GM12878 (cell line): Measurements from ENCODE around the gene SMARCC2. TPM values are rescaled to one million over a fixed set of nuclear protein-coding genes. Genes with fewer than 3 reads are reported as not detected.

Experiments
- ATAC-seq: fragments of 200-7000 bp; cut with Tn5 transposase; 3 replicates; pipeline ENCODE4 v1.9.1; 2020; ENCODE audit warnings: mild to moderate bottlenecking, moderate library complexity
- BruUV-seq: library from RNA; stranded (reverse); fragments of 400-500 nt; replicated peaks from 2 replicates; lab custom pipeline; 2021; lab: Mats Ljungman, UMichigan
- CTCF ChIA-PET: fragments of 300-600 bp; sonication (Branson Sonifier 250); formaldehyde crosslinking; extraction: SDS; loops from one replicate; lab custom pipeline; 2021; ENCODE audit warnings: inconsistent platforms; lab: Yijun Ruan, JAX
- POLR2A ChIA-PET: fragments of 350-600 bp; formaldehyde crosslinking; extraction: SDS; loops from one replicate; lab custom pipeline; 2021; ENCODE audit warnings: inconsistent platforms; lab: Charles Lee
- RAD21 ChIA-PET: fragments of 300-600 bp; sonication (Branson Sonifier 250); formaldehyde crosslinking; loops from one replicate; lab custom pipeline; 2023; ENCODE audit warnings: antibody characterized with exemption; ENCODE audit not compliant: unreplicated experiment; lab: Charles Lee
- SMC1A ChIA-PET: fragments of 300-600 bp; sonication (Branson Sonifier 250); formaldehyde crosslinking; loops from one replicate; lab custom pipeline; 2023; ENCODE audit not compliant: unreplicated experiment, uncharacterized antibody; lab: Charles Lee
- DNase-seq: peaks from one replicate; pipeline ENCODE4 v3.0.0-alpha.2; 2011; ENCODE audit warnings: low read depth, low spot score
- FAIRE-seq: peaks from 3 replicates; lab custom pipeline; 2011; peaks lifted over from hg19 to GRCh38; lab: Jason Lieb, UNC
- H2AFZ ChIP-seq: 2 replicates; pipeline ENCODE4 v1.6.0; 2011; ENCODE audit warnings: low read depth, low read length, control low read depth; ENCODE audit not compliant: control insufficient read depth
- H3K27ac ChIP-seq: 2 replicates; pipeline ENCODE4 v1.5.1; 2011; ENCODE audit warnings: control low read depth; ENCODE audit not compliant: control insufficient read depth, insufficient read depth
- H3K27me3 ChIP-seq, 2 experiments: replicated peaks in 1 of 2; 2 replicates each; pipeline versions ENCODE4 v1.6.0 to v1.6.1; 2011; ENCODE audit warnings: low read length in 1 of 2; ENCODE audit not compliant: control insufficient read depth in 2 of 2, insufficient read depth in 2 of 2
- H3K36me3 ChIP-seq, 2 experiments: 2 replicates each; pipeline ENCODE4 v1.5.1; 2011; ENCODE audit warnings: low read length in 1 of 2; ENCODE audit not compliant: control insufficient read depth in 2 of 2, insufficient read depth in 2 of 2
- H3K4me1 ChIP-seq: 2 replicates; pipeline ENCODE4 v1.6.1; 2011; ENCODE audit warnings: mild to moderate bottlenecking, low read length, moderate library complexity, mixed read lengths; ENCODE audit not compliant: control insufficient read depth, insufficient read depth
- H3K4me2 ChIP-seq: 2 replicates; pipeline ENCODE4 v1.6.0; 2011; ENCODE audit warnings: control low read depth; ENCODE audit not compliant: control insufficient read depth, insufficient read depth
- H3K4me3 ChIP-seq: fragments of 200-600 bp; sonication (generic); 2 replicates; pipeline ENCODE4 v1.5.1; 2016
- H3K79me2 ChIP-seq: 2 replicates; pipeline ENCODE4 v1.6.0; 2011; ENCODE audit warnings: low read length; ENCODE audit not compliant: control insufficient read depth, insufficient read depth
- H3K9ac ChIP-seq: 2 replicates; pipeline ENCODE4 v1.8.0; 2011; ENCODE audit warnings: low read length, control low read depth, mixed read lengths; ENCODE audit not compliant: control insufficient read depth, insufficient read depth
- H3K9me3 ChIP-seq: replicated peaks from 3 replicates; pipeline ENCODE4 v1.5.1; 2011; ENCODE audit warnings: mild to moderate bottlenecking, low read length; ENCODE audit not compliant: control insufficient read depth, insufficient read depth
- H4K20me1 ChIP-seq: 2 replicates; pipeline ENCODE4 v1.6.0; 2011; ENCODE audit not compliant: control insufficient read depth, insufficient read depth
- ATF7 ChIP-seq: fragments of 450-650 bp; IDR thresholded peaks from 2 replicates; pipeline ENCODE4 v1.6.1; 2016; ENCODE audit warnings: low read depth, mild to moderate bottlenecking
- CHD2 ChIP-seq: IDR thresholded peaks from 2 replicates; pipeline ENCODE4 v1.6.1; 2011; ENCODE audit warnings: low read depth, low read length, improper control_type of control experiment, borderline replicate concordance
- CHD4 ChIP-seq: fragments of 200-600 bp; sonication (generic); IDR thresholded peaks from 2 replicates; pipeline ENCODE4 v1.6.1; 2016; ENCODE audit warnings: mild to moderate bottlenecking
- ESRRA ChIP-seq: IDR thresholded peaks from 2 replicates; pipeline ENCODE4 v1.6.1; 2012; ENCODE audit warnings: mild to moderate bottlenecking, low read length, improper control_type of control experiment
- ETV6 ChIP-seq, 2 experiments: fragments of 450-650 bp in 1 of 2; IDR thresholded peaks in 1 of 2; conservative IDR thresholded peaks in 1 of 2; 2 replicates each; pipeline ENCODE4 v1.6.1; 2014; ENCODE audit warnings: antibody characterized with exemption in 1 of 2, borderline replicate concordance in 1 of 2, low read depth in 1 of 2, mild to moderate bottlenecking in 1 of 2, moderate library complexity in 1 of 2
- HDGF ChIP-seq: fragments of 450-650 bp; IDR thresholded peaks from 2 replicates; pipeline ENCODE4 v1.6.1; 2016; ENCODE audit warnings: antibody characterized with exemption
- JUND ChIP-seq: IDR thresholded peaks from 2 replicates; pipeline ENCODE4 v1.6.1; 2012; ENCODE audit warnings: low read depth, mild to moderate bottlenecking, low read length, improper control_type of control experiment, moderate library complexity
- KAT2A ChIP-seq: conservative IDR thresholded peaks from 2 replicates; pipeline ENCODE4 v1.6.1; 2011; ENCODE audit warnings: low read depth, low read length; ENCODE audit not compliant: control insufficient read depth
- MLLT1 ChIP-seq: fragments of 450-650 bp; IDR thresholded peaks from 2 replicates; pipeline ENCODE4 v1.6.1; 2016; ENCODE audit warnings: mild to moderate bottlenecking
- NBN ChIP-seq: fragments of 450-650 bp; IDR thresholded peaks from 2 replicates; pipeline ENCODE4 v1.6.1; 2016
- NFYA ChIP-seq: IDR thresholded peaks from 2 replicates; pipeline ENCODE4 v1.6.1; 2011; ENCODE audit warnings: low read depth, mild to moderate bottlenecking, low read length, improper control_type of control experiment, borderline replicate concordance
- RELA ChIP-seq: fragments of 450-650 bp; IDR thresholded peaks from 2 replicates; pipeline ENCODE4 v1.8.0; 2014; ENCODE audit warnings: borderline replicate concordance; ENCODE audit not compliant: partially characterized antibody
- SMC3 ChIP-seq: IDR thresholded peaks from 2 replicates; pipeline ENCODE4 v1.6.1; 2011; ENCODE audit warnings: low read length, improper control_type of control experiment, borderline replicate concordance
- SUZ12 ChIP-seq: fragments of 200-600 bp; sonication (generic); IDR thresholded peaks from one replicate; pipeline ENCODE4 v1.6.1; 2018; ENCODE audit warnings: antibody characterized with exemption, mild to moderate bottlenecking; ENCODE audit not compliant: unreplicated experiment
- TCF3 ChIP-seq: IDR thresholded peaks from 2 replicates; pipeline ENCODE4 v1.6.1; 2012; ENCODE audit warnings: low read depth, mild to moderate bottlenecking, low read length, borderline replicate concordance; ENCODE audit not compliant: insufficient read depth
- WRNIP1 ChIP-seq: IDR thresholded peaks from 2 replicates; pipeline ENCODE4 v1.6.1; 2011; ENCODE audit warnings: low read depth, low read length, improper control_type of control experiment, borderline replicate concordance
- WGBS: methylation state at CpG from one replicate; pipeline ENCODE4 v1.1.6; 2016; ENCODE audit warnings: low lambda C conversion rate; ENCODE audit not compliant: insufficient replicate concordance, insufficient coverage; ENCODE audit errors: missing lambda C conversion rate; 5-methylcytosine and 5-hydroxymethylcytosine counted together
- in situ Hi-C: fragments of 300-500 bp; cut with MboI; formaldehyde crosslinking; loops from 9 replicates; pipeline ENCODE4 v1.14.3; 2018; ENCODE audit warnings: mixed read lengths
- intact Hi-C: fragments of 100-400 bp; cut with micrococcal nuclease; formaldehyde crosslinking; loops from one replicate; pipeline ENCODE4 v1.14.2; 2022; ENCODE audit not compliant: unreplicated experiment
- polyA plus RNA-seq, 11 experiments: library from polyadenylated mRNA; depleted of rRNA in 4 of 11; unstranded in 6 of 11; stranded (reverse) in 5 of 11; fragments of >200 nt; fragmentation: Nextera tagmentation in 4 of 11; fragmentation: Illumina TruSeq in 1 of 11; extraction: Ambion mirVana in 4 of 11; extraction: Trizol in 1 of 11; gene quantifications; 1 replicate in 1 of 11; 2 replicates in 10 of 11; pipeline versions ENCODE4 v1.2.1 to v1.2.3, GENCODE V29; 2011 to 2016; ENCODE audit warnings: inconsistent platforms in 2 of 11, missing spikeins in 2 of 11, low read depth in 1 of 11
- total RNA-seq, 4 experiments: library from RNA; depleted of rRNA in 3 of 4; stranded (reverse); fragments of >200 nt in 3 of 4; fragmentation: Illumina TruSeq in 1 of 4; extraction: Trizol in 1 of 4; gene quantifications; 2 replicates each; pipeline versions ENCODE4 v1.2.1 to v1.2.3, GENCODE V29; 2013 to 2021
- TF ChIP-seq, protein P1 (sequence below): fragments of 450-650 bp; IDR thresholded peaks from 2 replicates; pipeline ENCODE4 v1.6.1; 2014; ENCODE audit warnings: mild to moderate bottlenecking
- TF ChIP-seq, protein P2 (sequence below): fragments of 450-650 bp; IDR thresholded peaks from 2 replicates; pipeline ENCODE4 v1.6.1; 2017; ENCODE audit warnings: mild to moderate bottlenecking, moderate library complexity

The SMARCC2 gene
- total and polyA plus RNA-seq, 10 of the 15 experiments (the other 5 are each of a cell fraction or from before 2014, with no cell fraction given), result 13.6 to 71.2 (median 42.3) TPM

- TF ChIP-seq WRNIP1 (no peak), ATF7 (no peak), CHD2 (no peak), JUND (no peak)
- TF ChIP-seq, protein P1, sequence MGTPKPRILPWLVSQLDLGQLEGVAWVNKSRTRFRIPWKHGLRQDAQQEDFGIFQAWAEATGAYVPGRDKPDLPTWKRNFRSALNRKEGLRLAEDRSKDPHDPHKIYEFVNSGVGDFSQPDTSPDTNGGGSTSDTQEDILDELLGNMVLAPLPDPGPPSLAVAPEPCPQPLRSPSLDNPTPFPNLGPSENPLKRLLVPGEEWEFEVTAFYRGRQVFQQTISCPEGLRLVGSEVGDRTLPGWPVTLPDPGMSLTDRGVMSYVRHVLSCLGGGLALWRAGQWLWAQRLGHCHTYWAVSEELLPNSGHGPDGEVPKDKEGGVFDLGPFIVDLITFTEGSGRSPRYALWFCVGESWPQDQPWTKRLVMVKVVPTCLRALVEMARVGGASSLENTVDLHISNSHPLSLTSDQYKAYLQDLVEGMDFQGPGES, result no peak
These were observed 45.4 kb downstream of the SMARCC2 start (continued) for GRCh38 chr12:56143870-56144269.

DNA sequence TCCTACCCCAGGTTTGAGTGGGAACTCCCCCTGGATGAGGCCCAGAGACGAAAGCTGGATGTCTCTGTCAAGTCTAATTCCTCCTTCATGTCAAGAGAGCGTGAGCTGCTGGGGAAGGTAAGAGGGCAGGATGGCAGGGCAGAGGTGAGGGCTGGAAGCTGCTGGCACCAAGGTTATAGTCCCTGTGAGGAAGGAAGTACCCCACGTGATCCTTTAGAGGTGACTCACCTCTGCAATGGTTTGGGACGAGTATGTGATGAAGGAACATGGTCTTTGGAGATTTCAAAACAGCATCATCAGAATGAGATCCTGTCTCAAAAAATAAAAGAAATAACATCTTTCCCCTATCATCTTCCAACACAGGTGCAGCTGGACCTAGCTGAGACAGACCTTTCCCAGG lies 46.1 kb downstream of the SMARCC2 start:
- RAD21 ChIA-PET, result no interaction called here
- FAIRE-seq, result no peak
- Histone ChIP-seq H2AFZ (no peak overlapping the region), H3K9ac (no peak overlapping the region), H3K9me3 (no peaks in the 10 kb centered on the region), H3K27ac (no peak overlapping the region), H3K4me1 (no peaks in the 10 kb centered on the region), H3K4me3 (no peak overlapping the region), H3K36me3 (peaks cover 13 to 16% of the 10 kb centered on the region in 2 experiments), H4K20me1 (no peaks in the 10 kb centered on the region), H3K79me2 (no peaks in the 10 kb centered on the region), H3K27me3 (no peaks in the 10 kb centered on the region), H3K4me2 (no peak overlapping the region)
- BruUV-seq, result no TSS peak
- SMC1A ChIA-PET, result interaction anchor here (0.8 to 1.2 kb wide), 2 partner anchors 9 to 14 kb away, joined by 3 read pairs; partner anchors contain the start of gene MYL6B
- intact Hi-C loops, result no loop called here
- no peak for DNase-seq
- WGBS, result 50% methylated on average over 4 of the region's 4 CpGs
- POLR2A ChIA-PET, result interaction anchor here (1.2 to 2.2 kb wide), 3 partner anchors 10 to 23 kb away, joined by 3 to 6 read pairs (median 4); partner anchors contain the start of gene ESYT1
- CTCF ChIA-PET, result interaction anchor here (1.0 to 1.2 kb wide), 4 partner anchors 14 to 115 kb away, joined by 3 to 4 read pairs (median 3); partner anchors contain the start of genes ANKRD52 and ESYT1
- ATAC-seq, result no peak
- in situ Hi-C loops, result no loop called here
- no peak for TF ChIP-seq TCF3
- no peak for TF ChIP-seq HDGF
- no peak for TF ChIP-seq ESRRA
- no peak for TF ChIP-seq ETV6 (conservative IDR thresholded peaks at IDR 0.05 in 1 of 2, IDR thresholded peaks at IDR 0.05 in 1 of 2; ENCODE audit: borderline replicate concordance in 1 of 2, low read depth in 1 of 2)
- no peak for TF ChIP-seq MLLT1
- TF ChIP-seq RELA, result no peak
- no peak for TF ChIP-seq KAT2A
- TF ChIP-seq NFYA, result no peak
- TF ChIP-seq, protein P2, sequence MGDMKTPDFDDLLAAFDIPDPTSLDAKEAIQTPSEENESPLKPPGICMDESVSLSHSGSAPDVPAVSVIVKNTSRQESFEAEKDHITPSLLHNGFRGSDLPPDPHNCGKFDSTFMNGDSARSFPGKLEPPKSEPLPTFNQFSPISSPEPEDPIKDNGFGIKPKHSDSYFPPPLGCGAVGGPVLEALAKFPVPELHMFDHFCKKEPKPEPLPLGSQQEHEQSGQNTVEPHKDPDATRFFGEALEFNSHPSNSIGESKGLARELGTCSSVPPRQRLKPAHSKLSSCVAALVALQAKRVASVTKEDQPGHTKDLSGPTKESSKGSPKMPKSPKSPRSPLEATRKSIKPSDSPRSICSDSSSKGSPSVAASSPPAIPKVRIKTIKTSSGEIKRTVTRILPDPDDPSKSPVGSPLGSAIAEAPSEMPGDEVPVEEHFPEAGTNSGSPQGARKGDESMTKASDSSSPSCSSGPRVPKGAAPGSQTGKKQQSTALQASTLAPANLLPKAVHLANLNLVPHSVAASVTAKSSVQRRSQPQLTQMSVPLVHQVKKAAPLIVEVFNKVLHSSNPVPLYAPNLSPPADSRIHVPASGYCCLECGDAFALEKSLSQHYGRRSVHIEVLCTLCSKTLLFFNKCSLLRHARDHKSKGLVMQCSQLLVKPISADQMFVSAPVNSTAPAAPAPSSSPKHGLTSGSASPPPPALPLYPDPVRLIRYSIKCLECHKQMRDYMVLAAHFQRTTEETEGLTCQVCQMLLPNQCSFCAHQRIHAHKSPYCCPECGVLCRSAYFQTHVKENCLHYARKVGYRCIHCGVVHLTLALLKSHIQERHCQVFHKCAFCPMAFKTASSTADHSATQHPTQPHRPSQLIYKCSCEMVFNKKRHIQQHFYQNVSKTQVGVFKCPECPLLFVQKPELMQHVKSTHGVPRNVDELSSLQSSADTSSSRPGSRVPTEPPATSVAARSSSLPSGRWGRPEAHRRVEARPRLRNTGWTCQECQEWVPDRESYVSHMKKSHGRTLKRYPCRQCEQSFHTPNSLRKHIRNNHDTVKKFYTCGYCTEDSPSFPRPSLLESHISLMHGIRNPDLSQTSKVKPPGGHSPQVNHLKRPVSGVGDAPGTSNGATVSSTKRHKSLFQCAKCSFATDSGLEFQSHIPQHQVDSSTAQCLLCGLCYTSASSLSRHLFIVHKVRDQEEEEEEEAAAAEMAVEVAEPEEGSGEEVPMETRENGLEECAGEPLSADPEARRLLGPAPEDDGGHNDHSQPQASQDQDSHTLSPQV, result no peak
- TF ChIP-seq NBN, result no peak
- TF ChIP-seq CHD4, result no peak
- TF ChIP-seq SUZ12, result no peak
- no peak for TF ChIP-seq SMC3
